Stimulated activated CD8-positive, alpha-beta memory T cell treated with anti-CD3 and anti-CD28 coated beads, Interleukin-4, amount 100 ng/mL, for 48 hours (primary cell): Measurements from ENCODE around the gene RBMS1.

Source experiments
- DNase-seq: peaks from one replicate; pipeline ENCODE4 v3.0.0-alpha.2; 2020

Gene RBMS1

DNA sequence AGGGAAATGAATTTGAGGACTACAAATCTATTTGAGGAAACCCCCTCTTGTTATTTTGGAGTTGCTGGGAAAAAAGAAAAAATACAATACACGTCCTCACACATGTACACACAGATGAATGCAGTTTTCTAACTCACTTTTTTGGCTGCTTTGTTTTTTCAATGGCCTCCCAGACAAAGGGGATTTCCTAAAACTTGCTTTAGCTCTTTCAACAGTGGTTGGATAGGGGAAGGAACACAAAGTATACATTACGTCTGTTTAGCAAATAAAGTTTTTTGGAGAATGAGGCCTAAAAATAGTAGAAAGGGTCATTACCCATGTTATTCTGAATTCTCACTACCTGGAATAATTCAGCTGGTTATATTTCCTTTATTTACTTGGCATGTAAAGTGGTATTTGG lies 168.2 kb downstream of the RBMS1 start:
- DNase-seq: no peak

GRCh38 chr2:160324917-160325316 lies 168.7 kb downstream of the RBMS1 start:
- no peak for DNase-seq

GRCh38 chr2:160324161-160324800 lies 169.3 kb downstream of the RBMS1 start:
- DNase-seq: peak; percentile 66

DNA sequence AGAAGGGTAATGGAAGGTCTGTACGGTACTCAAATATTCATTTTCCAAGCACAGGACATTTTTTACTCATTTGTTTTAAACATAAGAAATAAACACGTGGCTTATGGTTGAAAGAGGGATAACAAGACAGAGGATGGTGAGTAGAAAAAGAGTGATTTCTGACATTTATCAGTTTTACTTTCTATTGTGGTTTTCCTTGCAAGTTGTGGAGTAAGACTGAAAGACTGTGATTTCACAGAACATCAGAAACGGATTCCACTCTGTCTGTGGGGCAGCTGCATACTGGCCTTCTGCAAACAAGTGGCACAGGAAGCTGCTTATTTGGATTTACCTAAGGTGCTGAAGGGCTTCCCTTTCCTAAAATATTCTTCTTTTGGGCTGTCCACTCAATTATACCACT lies 171.3 kb downstream of the RBMS1 start:
- DNase-seq: no peak

DNA sequence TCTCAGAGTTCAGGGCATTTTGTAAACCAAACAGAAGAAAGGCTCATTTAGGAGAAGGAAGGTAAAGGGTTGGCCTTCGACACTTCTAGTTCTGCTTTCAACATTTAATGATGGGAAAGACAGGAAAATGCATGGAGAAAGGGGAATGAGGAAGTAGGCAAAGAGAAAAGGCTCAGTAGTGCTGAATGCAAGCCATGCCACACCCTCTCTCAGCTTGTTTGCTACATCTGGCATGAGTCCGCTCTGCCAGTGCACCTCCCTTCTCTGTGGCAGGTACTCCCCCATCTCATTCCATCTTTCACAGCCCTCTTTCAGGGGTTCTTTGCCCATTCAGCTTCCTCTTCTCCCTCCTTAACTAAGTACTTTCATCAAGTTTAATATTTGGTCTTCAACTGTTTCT lies 172.6 kb downstream of the RBMS1 start:
- DNase-seq: no peak

DNA sequence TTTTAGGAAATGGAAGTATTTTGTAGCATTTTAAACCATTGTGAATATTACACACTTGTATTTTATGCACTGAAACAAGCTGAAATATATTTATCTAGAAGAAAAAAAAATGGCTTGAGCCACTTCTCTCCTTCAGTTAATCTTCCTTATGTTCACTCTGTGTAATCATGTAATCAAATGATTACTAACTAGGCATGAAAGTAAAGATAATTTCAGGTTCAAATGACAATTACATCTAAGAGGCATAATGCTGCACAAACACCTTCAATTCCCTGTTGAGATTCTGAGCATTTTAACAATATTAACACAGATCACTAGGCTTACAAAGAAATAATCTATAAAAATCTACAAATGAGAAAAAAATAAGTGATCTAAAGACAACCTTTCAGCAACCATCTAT lies 173.9 kb downstream of the RBMS1 start:
- no peak for DNase-seq

DNA sequence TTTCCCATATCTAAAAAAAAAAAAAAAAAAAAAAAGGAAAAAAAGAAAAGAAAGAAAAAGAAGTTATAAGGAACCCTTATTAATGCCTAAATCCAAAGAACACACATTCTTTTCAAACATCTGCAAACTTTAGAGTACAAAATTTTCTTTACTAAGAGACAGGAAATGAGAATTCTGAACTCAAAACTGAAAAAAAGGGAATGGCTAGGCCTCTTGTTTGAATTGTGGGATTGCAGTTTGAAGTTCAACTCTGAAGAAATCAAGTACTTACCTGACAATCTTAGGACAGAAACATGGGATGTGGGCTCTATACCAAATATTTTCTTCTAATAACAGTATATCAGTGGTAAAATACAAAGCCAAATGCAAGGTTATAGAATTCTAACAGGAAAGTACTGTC lies 175.4 kb downstream of the RBMS1 start:
- DNase-seq: no peak

GRCh38 chr2:160317181-160318099 lies 176.2 kb downstream of the RBMS1 start:
- DNase-seq: no peak

DNA sequence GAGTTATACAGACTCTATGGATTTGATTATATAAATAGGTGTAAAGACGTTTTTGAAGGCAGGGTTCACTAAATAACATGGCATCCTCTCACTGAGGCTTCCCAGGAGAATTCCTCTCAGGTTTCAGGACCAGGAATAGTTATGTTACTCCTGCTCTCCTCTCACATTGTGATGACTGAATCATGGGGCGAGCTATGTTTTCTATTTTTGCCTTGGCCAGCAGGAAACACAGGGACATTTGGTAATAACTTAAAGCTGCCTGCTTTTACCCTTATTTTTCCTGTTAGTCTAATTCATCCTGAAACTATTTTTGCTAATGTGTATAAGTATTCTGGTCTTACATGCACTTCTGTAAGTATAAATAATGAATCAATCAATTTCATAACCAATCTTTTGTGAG lies 178.3 kb downstream of the RBMS1 start:
- DNase-seq: no peak

GRCh38 chr2:160310118-160310828 lies 183.3 kb downstream of the RBMS1 start:
- DNase-seq: no peak

DNA sequence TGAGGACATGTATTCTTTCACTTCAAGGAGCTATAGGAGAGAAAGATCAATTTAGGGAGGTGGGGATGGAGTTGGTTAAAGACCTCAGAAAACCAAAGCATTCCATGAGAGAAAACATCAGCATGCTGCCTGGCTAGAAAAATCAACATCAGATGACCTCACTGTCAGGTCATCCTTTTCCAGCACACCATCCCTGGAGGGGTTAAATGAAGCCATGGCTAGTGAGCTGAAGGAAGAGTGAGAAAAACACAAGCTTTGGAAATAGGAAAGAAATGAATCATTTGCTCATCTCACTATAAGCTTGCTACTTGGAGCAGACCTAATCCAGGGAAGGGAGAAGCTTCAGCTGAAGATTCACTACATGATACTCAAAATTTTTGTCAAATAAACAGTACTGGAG lies 184.0 kb downstream of the RBMS1 start:
- no peak for DNase-seq

DNA sequence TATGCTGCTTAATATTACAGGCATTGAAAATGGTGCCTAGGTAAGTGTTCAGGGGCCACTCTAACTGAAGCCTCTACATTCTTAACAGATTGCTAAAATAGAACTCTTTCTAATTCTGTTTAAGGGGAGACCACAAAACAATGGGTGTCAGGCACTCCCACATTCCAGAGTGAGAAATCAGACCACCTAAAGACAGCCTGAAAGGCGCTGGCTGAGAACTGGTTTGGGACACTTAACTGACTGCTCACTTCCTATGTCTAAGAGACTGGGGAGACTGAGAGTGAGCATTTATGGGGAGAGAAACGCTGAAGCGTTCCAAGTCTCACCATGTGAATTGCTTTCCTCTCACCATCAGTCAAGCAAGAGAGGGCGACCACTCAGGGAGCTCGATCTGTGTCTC lies 184.7 kb downstream of the RBMS1 start:
- no peak for DNase-seq

- no peak for DNase-seq
Measured at GRCh38 chr2:160308476-160308875, 185.1 kb downstream of the RBMS1 start.

- no peak for DNase-seq
Measured at GRCh38 chr2:160306985-160307384, 186.6 kb downstream of the RBMS1 start.

- no peak for DNase-seq
Measured at GRCh38 chr2:160305081-160305750, 188.4 kb downstream of the RBMS1 start.

GRCh38 chr2:160303527-160303926 lies 190.1 kb downstream of the RBMS1 start:
- no peak for DNase-seq

- no peak for DNase-seq
Measured at GRCh38 chr2:160303076-160303475, 190.5 kb downstream of the RBMS1 start.

DNA sequence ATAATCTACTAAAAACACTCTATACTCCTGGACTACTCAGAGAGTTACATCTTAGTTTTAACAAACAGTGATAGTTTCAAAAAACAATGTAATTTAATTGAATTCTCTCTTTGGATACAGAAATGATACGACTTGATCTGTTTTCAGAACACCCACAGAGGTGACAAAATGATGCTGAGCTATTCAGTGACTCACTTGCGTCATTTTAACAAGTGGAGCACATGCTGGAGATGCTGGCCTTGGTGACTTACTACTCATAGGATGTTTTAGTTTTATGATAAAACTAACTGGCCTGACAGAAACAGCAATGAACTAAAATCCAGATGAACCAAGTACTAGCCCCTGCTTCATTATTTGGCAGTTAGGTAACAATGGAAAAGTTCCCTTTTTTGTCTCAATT lies 192.2 kb downstream of the RBMS1 start:
- DNase-seq: peak; percentile 42

- DNase-seq: no peak
Measured at GRCh38 chr2:160300203-160300602, 193.4 kb downstream of the RBMS1 start.

DNA sequence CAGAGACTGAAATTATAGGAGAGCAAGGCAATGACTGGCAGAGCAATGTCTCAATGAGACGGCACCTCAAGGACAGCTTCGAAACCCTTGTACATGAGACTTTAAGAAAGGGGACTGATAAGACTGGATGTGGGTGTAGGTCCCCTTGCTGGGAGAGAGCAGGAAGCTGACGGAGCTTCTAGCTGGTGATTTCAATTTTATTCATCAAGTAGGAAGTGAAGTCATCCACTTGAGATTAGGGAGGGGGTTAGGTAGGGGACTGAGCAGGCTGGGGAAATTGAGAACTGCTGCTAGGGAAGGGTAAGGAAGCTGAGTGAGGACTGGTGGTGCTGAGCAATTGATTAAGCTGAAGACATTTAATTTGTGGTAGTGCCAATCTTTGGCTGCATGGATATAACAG lies 194.1 kb downstream of the RBMS1 start:
- DNase-seq: no peak

DNA sequence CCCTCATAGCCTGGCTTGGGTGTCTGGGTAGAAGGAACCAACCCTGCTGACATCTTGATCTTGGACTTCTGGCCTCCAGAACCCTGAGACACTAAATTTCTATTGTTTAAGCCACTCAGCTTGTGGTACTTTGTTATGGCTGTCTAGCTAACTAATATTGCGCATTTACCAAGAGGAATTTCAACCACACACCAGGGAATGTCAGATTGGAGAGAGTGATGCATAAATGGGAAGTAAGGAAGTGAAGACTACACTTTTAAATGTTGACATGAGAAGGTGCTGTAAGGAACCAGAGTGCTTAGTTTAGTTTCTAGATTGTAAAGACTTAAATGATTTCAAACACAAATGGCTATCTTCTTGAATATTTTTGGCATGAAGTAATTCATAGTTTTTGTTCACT lies 194.6 kb downstream of the RBMS1 start:
- no peak for DNase-seq

- DNase-seq: no peak
Measured at GRCh38 chr2:160295519-160296207, 197.9 kb downstream of the RBMS1 start.

DNA sequence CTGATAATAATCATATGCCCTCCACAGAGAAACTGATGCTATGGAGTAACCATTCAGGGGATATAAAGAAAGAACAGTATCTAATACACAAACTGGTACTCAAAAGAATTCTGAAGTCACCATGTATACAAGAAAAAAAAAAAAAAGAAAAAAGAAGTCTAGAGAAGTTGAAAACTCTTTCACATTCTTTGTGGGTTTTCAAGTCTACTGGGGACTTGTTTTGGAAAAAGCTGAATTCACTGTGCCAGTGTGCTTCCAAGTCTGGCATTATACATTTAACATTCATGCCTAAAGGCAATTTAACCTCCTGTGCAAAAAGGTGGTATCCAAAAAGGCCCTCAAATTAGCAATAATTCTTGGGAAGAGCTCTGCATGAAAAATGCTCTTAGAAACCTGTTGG lies 198.7 kb downstream of the RBMS1 start:
- DNase-seq: no peak
